ENCODE results near the gene DNAJB12. TPM values are rescaled to one million over a fixed set of nuclear protein-coding genes. Genes with fewer than 3 reads are reported as not detected.

The DNAJB12 gene
- total RNA-seq, 1 experiment from 2014 or later = 30.9 TPM

DNA sequence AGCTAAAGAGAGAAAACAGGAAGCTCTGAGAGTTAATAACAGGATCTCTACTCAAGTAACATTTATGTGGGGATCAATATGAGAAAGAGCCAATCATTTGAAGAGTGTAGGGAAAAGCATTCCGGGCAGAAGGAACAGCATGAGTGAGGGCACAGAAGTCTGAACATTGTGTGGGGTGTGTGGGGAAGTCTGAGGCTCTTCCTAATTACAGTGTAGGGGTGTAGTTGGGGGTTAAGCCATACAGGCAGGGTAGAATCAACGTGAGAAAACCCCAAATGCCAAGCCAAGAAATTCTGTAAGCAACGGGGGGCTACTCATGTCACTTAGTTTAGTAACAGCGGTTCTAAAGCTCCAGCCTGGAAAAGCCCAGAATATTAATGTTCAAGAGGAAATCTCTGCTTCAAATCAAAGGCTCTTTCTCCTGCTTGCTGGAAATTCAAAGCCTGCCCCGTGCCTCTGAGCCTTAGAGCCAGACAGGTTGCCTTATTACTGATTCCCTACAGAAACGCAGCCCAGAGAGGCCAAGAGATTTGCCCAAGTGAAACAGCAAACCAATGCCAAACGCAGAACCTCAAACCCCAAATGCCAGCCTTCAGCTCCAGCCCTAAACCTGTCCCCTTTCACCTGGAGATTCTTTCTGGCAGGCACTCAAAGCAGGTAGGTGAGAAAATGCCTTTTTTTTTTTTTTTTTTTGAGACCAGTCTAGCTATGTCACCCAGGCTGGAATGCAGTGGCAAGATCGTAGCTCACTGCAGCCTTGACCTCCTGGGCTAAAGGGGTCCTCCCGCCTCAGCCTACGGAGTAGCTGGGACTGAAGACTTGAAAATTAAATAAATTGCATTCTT lies 36.1 kb downstream of the DNAJB12 start:
- Histone ChIP-seq H3K4me1 (ENCODE audit: insufficient read depth, low read length) (peaks cover 65% of the 10 kb centered on the region), H3K9me2 (replicated peaks; ENCODE audit: low read length) (no peaks in the 10 kb centered on the region), H3K9me3 (ENCODE audit: low read length) (no peaks in the 10 kb centered on the region), H3K9ac (ENCODE audit: low read length) (peak overlapping the region; percentile 70), H3K27ac (ENCODE audit: low read length) (peak overlapping the region; percentile 85), H3F3A (ENCODE audit: low read length, unreplicated experiment) (peaks cover 4% of the 10 kb centered on the region), H3K36me3 (ENCODE audit: low read depth, low read length) (no peaks in the 10 kb centered on the region), H3K4me3 (ENCODE audit: low read length) (peak overlapping the region; percentile 53; the same call in 1 of the 2 replicates), H2AFZ (ENCODE audit: low read length) (no peak overlapping the region), H3K27me3 (ENCODE audit: low read length) (no peaks in the 10 kb centered on the region), H3K4me2 (ENCODE audit: low read length) (peak overlapping the region; percentile 78), H4K20me1 (ENCODE audit: low read length) (no peaks in the 10 kb centered on the region), H3K79me2 (ENCODE audit: low read length) (no peaks in the 10 kb centered on the region)
- ChIA-PET CTCF (no interaction called here), POLR2A (ENCODE audit: unreplicated experiment) (no interaction called here)
- no TSS peak for BruUV-seq (replicated peaks)
- no peak for ATAC-seq
- no peak for TF ChIP-seq EZH2phosphoT487 (IDR thresholded peaks at IDR 0.05; ENCODE audit: borderline replicate concordance, low read length)
- TF ChIP-seq, protein P1, sequence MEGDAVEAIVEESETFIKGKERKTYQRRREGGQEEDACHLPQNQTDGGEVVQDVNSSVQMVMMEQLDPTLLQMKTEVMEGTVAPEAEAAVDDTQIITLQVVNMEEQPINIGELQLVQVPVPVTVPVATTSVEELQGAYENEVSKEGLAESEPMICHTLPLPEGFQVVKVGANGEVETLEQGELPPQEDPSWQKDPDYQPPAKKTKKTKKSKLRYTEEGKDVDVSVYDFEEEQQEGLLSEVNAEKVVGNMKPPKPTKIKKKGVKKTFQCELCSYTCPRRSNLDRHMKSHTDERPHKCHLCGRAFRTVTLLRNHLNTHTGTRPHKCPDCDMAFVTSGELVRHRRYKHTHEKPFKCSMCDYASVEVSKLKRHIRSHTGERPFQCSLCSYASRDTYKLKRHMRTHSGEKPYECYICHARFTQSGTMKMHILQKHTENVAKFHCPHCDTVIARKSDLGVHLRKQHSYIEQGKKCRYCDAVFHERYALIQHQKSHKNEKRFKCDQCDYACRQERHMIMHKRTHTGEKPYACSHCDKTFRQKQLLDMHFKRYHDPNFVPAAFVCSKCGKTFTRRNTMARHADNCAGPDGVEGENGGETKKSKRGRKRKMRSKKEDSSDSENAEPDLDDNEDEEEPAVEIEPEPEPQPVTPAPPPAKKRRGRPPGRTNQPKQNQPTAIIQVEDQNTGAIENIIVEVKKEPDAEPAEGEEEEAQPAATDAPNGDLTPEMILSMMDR (conservative IDR thresholded peaks at IDR 0.05; ENCODE audit: low read depth, low read length) = no peak
- TF ChIP-seq EZH2 (IDR thresholded peaks at IDR 0.05; ENCODE audit: low read length, unreplicated experiment) = no peak
- DNase-seq = peak; percentile 22
- intact Hi-C loops (cut with micrococcal nuclease) = no loop called here

DNA sequence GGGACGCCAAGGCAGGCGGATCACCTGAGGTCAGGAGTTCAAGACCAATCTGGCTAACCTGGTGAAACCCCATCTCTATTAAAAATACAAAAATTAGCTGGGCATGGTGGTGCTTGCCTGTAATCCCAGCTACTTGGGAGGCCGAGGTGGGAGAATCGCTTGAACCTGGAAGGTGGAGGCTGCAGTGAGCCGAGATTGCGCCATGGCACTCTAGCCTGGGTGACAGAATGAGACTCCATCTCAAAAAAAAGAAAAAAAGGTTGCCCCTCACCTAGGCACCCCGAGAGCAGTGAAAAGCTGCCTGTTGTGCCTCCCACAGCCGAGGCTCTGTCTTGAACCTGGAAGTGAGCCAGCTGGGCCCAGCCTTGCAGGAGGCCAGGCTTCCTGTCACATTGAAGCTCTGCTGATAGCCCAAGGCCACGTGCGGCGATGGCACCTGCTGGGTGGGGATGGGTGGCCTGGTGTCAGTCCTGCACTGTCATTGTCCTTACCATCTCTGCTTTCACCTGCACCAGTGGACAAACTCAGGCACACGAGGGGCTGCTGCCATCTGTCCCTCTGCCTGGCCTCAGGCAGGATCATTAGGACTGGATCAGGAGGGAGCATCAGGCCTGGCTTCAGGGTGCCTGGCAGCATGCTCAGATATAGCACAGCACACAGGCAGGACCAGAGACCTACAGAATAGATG lies 37.8 kb downstream of the DNAJB12 start:
- H3K4me3 ChIP-seq (ENCODE audit: low read length) = no peak overlapping the region
- H3K36me3 ChIP-seq (ENCODE audit: low read depth, low read length) = no peaks in the 10 kb centered on the region
- no peaks in the 10 kb centered on the region for H3K9me2 ChIP-seq (replicated peaks; ENCODE audit: low read length)
- DNase-seq (no peak), ATAC-seq (no peak)
- CTCF ChIA-PET = no interaction called here
- POLR2A ChIA-PET (ENCODE audit: unreplicated experiment) = no interaction called here
- H3K4me1 ChIP-seq (ENCODE audit: insufficient read depth, low read length) = peaks cover 55% of the 10 kb centered on the region
- no peak for TF ChIP-seq EZH2phosphoT487 (IDR thresholded peaks at IDR 0.05; ENCODE audit: borderline replicate concordance, low read length)
- TF ChIP-seq, protein P1 (conservative IDR thresholded peaks at IDR 0.05; ENCODE audit: low read depth, low read length) = no peak
- no peak for TF ChIP-seq EZH2 (IDR thresholded peaks at IDR 0.05; ENCODE audit: low read length, unreplicated experiment)
- no peaks in the 10 kb centered on the region for H4K20me1 ChIP-seq (ENCODE audit: low read length)
- H3K27ac ChIP-seq (ENCODE audit: low read length) = no peak overlapping the region
- no TSS peak for BruUV-seq (replicated peaks)
- no peaks in the 10 kb centered on the region for H3K79me2 ChIP-seq (ENCODE audit: low read length)
- H3K27me3 ChIP-seq (ENCODE audit: low read length) = no peaks in the 10 kb centered on the region
- peaks cover 4% of the 10 kb centered on the region for H3F3A ChIP-seq (ENCODE audit: low read length, unreplicated experiment)
- H3K9me3 ChIP-seq (ENCODE audit: low read length) = no peaks in the 10 kb centered on the region
- H3K9ac ChIP-seq (ENCODE audit: low read length) = no peak overlapping the region
- H3K4me2 ChIP-seq (ENCODE audit: low read length) = no peak overlapping the region
- intact Hi-C loops (cut with micrococcal nuclease) = no loop called here
- no peak overlapping the region for H2AFZ ChIP-seq (ENCODE audit: low read length)

- intact Hi-C loops (cut with micrococcal nuclease) = no loop called here
- Histone ChIP-seq H3K9me3 (ENCODE audit: low read length) (no peaks in the 10 kb centered on the region), H3K4me1 (ENCODE audit: insufficient read depth, low read length) (peaks cover 49% of the 10 kb centered on the region), H3K36me3 (ENCODE audit: low read depth, low read length) (no peaks in the 10 kb centered on the region), H3K9ac (ENCODE audit: low read length) (no peak overlapping the region), H3K27me3 (ENCODE audit: low read length) (no peaks in the 10 kb centered on the region), H4K20me1 (ENCODE audit: low read length) (no peaks in the 10 kb centered on the region), H3F3A (ENCODE audit: low read length, unreplicated experiment) (peaks cover 4% of the 10 kb centered on the region), H3K27ac (ENCODE audit: low read length) (peak overlapping the region; percentile 77), H3K79me2 (ENCODE audit: low read length) (no peaks in the 10 kb centered on the region), H3K4me3 (ENCODE audit: low read length) (no peak overlapping the region), H3K9me2 (replicated peaks; ENCODE audit: low read length) (no peaks in the 10 kb centered on the region), H3K4me2 (ENCODE audit: low read length) (peak overlapping the region; percentile 33; the same call in 1 of the 2 replicates), H2AFZ (ENCODE audit: low read length) (no peak overlapping the region)
- TF ChIP-seq EZH2phosphoT487 (IDR thresholded peaks at IDR 0.05; ENCODE audit: borderline replicate concordance, low read length) = no peak
- TF ChIP-seq, protein P1 (conservative IDR thresholded peaks at IDR 0.05; ENCODE audit: low read depth, low read length) = no peak
- no peak for TF ChIP-seq EZH2 (IDR thresholded peaks at IDR 0.05; ENCODE audit: low read length, unreplicated experiment)
- ChIA-PET CTCF (no interaction called here), POLR2A (ENCODE audit: unreplicated experiment) (no interaction called here)
- no TSS peak for BruUV-seq (replicated peaks)
- ATAC-seq (no peak), DNase-seq (no peak)
Measured at GRCh38 chr10:72316386-72316700, 38.4 kb downstream of the DNAJB12 start.
